ENCODE data around the gene EPB41. TPM values are rescaled to one million over a fixed set of nuclear protein-coding genes. Genes with fewer than 3 reads are reported as not detected.
"Not testable (repeated sequence)": the region's sequence is repeated elsewhere in the genome, so short reads cannot be mapped to it uniquely, and the experiment has no call there.

Gene EPB41
- total RNA-seq, 5 donors from 2014 or later (not counting 1 experiment from before 2014, with no cell fraction given) = 199 to 257 (median 241) TPM

DNA sequence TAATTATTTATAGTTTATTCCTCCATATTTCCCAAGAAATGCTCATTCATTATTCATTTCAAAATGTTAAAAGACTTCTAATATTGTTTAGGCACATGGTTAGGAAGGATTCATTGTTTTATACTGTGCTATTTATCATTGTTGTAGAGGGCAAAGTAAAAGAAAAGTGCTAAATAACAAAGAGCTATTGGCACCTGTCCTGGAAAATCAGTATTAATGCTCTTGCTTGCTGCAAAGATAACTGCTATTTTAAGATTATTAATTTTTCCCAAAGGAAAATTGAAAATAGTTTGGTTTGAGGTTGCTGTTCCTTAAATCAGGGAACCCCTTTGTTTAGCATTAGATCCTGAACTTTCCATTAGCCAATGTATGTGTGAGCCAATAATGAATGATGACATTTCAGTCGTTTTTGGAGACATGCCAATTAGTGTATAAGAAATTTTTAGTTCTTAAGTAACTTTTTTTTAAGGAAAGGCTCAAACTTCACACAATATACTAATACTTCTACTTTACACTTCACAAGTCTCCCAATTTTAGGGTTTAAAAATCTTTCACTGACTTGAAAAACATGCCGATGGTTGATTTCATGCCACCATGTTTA lies 39.9 kb downstream of the EPB41 start:
- CTCF ChIA-PET = no interaction called here
- peaks cover 75 to 81% (median 78%) of the 10 kb centered on the region in 3 donors for H3K4me1 Mint-ChIP-seq
- no peak overlapping the region for H3K4me3 ChIP-seq (ENCODE audit: control insufficient read depth in 1 of 2, extremely low read depth in 1 of 2, low read length in 1 of 2)
- no peak for ATAC-seq (replicated peaks in 1 of 4)
- DNase-seq = no peak
- H3K9me3 ChIP-seq = no peaks in the 10 kb centered on the region
- no peak overlapping the region for H3K4me3 Mint-ChIP-seq
- peak overlapping the region in 1 of 2 donors; percentile 11 for H3K27ac Mint-ChIP-seq
- H3K9me3 Mint-ChIP-seq = no peaks in the 10 kb centered on the region
- H3K27me3 ChIP-seq (replicated peaks in 1 of 2; ENCODE audit: control insufficient read depth in 2 of 2, extremely low read depth in 1 of 2, insufficient read depth in 2 of 2, low read length in 1 of 2) = no peaks in the 10 kb centered on the region
- no peak overlapping the region for H3K27ac ChIP-seq (ENCODE audit: low read length)
- H3K4me1 ChIP-seq (ENCODE audit: control insufficient read depth in 1 of 2, extremely low read depth in 1 of 2, insufficient read depth in 2 of 2, low read length in 2 of 2) = peaks cover 8 to 21% of the 10 kb centered on the region in 2 experiments
- no peaks in the 10 kb centered on the region for H3K36me3 ChIP-seq (ENCODE audit: control insufficient read depth in 2 of 2, extremely low read depth in 1 of 2, insufficient read depth in 1 of 2, low read length in 1 of 2)
- no CpG with 5 or more reads among the region's 2 CpGs for WGBS (ENCODE audit: insufficient coverage)
- peaks cover 10% of the 10 kb centered on the region for H3K36me3 Mint-ChIP-seq
- H3K27me3 Mint-ChIP-seq = no peaks in the 10 kb centered on the region
- POLR2A ChIA-PET = no interaction called here

DNA sequence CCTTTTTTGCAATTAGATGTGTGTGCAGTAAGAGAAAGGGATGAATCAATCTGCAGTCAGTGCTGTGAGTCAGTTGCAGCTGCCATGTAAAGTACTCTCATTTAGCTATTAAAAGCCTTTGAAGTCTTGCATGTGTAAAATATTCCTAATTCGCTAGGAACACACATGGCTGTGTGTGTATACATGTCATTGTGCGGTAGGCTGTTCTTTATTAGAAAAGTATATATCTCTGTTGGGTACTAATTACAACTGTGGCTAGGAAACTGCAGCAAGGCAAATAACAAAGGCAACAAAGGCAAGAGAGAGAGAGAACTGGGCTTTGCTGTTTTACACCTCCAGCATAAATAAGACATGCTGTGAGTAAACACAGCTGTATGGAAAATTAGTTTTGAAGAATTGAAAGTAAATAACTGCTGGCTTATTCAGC lies 41.7 kb downstream of the EPB41 start:
- no peaks in the 10 kb centered on the region for H3K27me3 Mint-ChIP-seq
- no peaks in the 10 kb centered on the region for H3K9me3 Mint-ChIP-seq
- Histone ChIP-seq H3K4me1 (ENCODE audit: control insufficient read depth in 1 of 2, extremely low read depth in 1 of 2, insufficient read depth in 2 of 2, low read length in 2 of 2) (peaks cover 8 to 33% of the 10 kb centered on the region in 2 experiments), H3K4me3 (ENCODE audit: control insufficient read depth in 1 of 2, extremely low read depth in 1 of 2, low read length in 1 of 2) (no peak overlapping the region), H3K27ac (ENCODE audit: low read length) (no peak overlapping the region), H3K27me3 (replicated peaks in 1 of 2; ENCODE audit: control insufficient read depth in 2 of 2, extremely low read depth in 1 of 2, insufficient read depth in 2 of 2, low read length in 1 of 2) (no peaks in the 10 kb centered on the region), H3K36me3 (ENCODE audit: control insufficient read depth in 2 of 2, extremely low read depth in 1 of 2, insufficient read depth in 1 of 2, low read length in 1 of 2) (no peaks in the 10 kb centered on the region), H3K9me3 (no peaks in the 10 kb centered on the region)
- ChIA-PET CTCF (no interaction called here), POLR2A (no interaction called here)
- peaks cover 6% of the 10 kb centered on the region for H3K36me3 Mint-ChIP-seq
- DNase-seq (no peak), ATAC-seq (replicated peaks in 1 of 4) (no peak)
- WGBS (ENCODE audit: insufficient coverage) = 79% methylated on average over 2 of the region's 2 CpGs
- no peak overlapping the region for H3K27ac Mint-ChIP-seq
- H3K4me1 Mint-ChIP-seq = peaks cover 71 to 76% (median 72%) of the 10 kb centered on the region in 3 donors
- no peak overlapping the region for H3K4me3 Mint-ChIP-seq

DNA sequence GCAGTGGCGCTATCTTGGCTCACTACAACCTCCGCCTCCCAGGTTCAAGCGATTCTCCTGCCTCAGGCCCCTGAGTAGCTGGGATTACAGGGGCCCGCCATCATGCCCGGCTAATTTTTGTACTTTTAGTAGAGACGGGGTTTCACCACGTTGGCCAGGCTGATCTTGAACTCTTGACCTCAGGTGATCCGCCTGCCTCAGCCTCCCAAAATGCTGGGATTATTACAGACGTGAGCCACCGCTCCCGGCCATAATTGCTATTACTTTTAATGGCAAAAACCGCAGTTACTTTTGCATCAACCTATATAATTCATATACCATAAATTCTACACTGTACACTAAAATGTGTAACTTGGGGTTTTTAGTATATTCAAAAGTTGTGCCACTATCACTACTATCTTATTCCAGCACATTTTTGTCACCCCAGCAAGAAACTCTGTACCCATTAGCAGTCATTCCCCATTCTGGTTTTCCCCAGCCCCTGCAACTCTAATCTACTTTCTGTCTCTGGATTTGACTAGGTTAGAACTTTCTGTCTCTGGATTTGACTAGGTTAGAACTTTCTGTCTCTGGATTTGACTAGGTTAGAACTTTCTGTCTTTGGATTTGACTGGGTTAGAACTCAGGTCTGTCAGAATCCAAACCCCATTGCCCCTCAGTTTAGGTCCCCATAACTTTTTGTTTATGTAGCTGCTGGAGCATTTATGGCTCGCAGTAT lies 47.9 kb downstream of the EPB41 start:
- H3K4me3 ChIP-seq (ENCODE audit: control insufficient read depth in 1 of 2, extremely low read depth in 1 of 2, low read length in 1 of 2); H3K36me3 Mint-ChIP-seq; H3K27ac ChIP-seq (ENCODE audit: low read length); ATAC-seq (replicated peaks in 1 of 4); DNase-seq; H3K27me3 ChIP-seq (replicated peaks in 1 of 2; ENCODE audit: control insufficient read depth in 2 of 2, extremely low read depth in 1 of 2, insufficient read depth in 2 of 2, low read length in 1 of 2); H3K9me3 ChIP-seq; H3K27me3 Mint-ChIP-seq; H3K36me3 ChIP-seq (ENCODE audit: control insufficient read depth in 2 of 2, extremely low read depth in 1 of 2, insufficient read depth in 1 of 2, low read length in 1 of 2); H3K9me3 Mint-ChIP-seq: not testable (repeated sequence)
- WGBS (ENCODE audit: insufficient coverage) = 32% methylated on average over 5 of the region's 13 CpGs
- Mint-ChIP-seq H3K4me3 (peak overlapping the region; percentile 1 to 28 (median 21)), H3K27ac (peak overlapping the region in 1 of 2 donors; percentile 52), H3K4me1 (peaks cover 71 to 77% (median 76%) of the 10 kb centered on the region in 3 donors)
- H3K4me1 ChIP-seq (ENCODE audit: control insufficient read depth in 1 of 2, extremely low read depth in 1 of 2, insufficient read depth in 2 of 2, low read length in 2 of 2) = peaks cover 16 to 48% of the 10 kb centered on the region in 2 experiments
- CTCF ChIA-PET = interaction anchor here in 1 of 2 donors (0.7 kb wide), 1 partner anchor 20 kb away, joined by 3 read pairs; no protein-coding TSS in a partner anchor
- POLR2A ChIA-PET = interaction anchor here in 1 of 2 donors (0.5 kb wide), 1 partner anchor 29 kb away, joined by 3 read pairs; no protein-coding TSS in a partner anchor

DNA sequence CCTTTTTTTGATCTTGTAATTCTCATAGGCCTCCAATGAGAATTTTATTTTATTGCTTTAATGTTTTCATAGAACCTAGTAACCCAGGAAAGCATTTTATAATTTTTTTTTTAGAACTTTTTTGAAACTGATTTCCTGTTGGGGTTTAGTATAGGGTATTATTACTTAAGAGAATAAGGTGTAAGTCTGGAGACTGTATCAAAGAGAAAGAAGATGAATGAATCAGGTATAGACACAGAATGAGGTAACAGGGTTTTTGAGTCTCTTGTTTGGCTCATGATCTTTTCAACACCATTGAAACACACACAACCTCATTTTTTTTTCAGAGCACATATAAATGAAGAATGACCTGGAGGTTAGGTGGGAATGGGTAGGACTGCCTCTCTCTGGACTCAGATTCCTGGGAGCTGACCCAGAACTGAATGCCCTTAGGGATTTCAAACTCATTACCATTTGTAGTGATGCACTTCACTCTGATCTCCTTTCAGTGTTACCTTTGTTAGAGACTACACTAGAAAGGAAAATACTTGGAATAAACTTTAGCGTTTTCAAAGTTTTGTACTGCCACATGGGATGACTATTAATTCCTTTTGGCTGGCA lies 51.0 kb downstream of the EPB41 start:
- H3K9me3 ChIP-seq = no peaks in the 10 kb centered on the region
- H3K27me3 Mint-ChIP-seq = no peaks in the 10 kb centered on the region
- H3K36me3 ChIP-seq (ENCODE audit: control insufficient read depth in 2 of 2, extremely low read depth in 1 of 2, insufficient read depth in 1 of 2, low read length in 1 of 2) = no peaks in the 10 kb centered on the region
- peaks cover 16 to 25% of the 10 kb centered on the region in 2 experiments for H3K4me1 ChIP-seq (ENCODE audit: control insufficient read depth in 1 of 2, extremely low read depth in 1 of 2, insufficient read depth in 2 of 2, low read length in 2 of 2)
- H3K27me3 ChIP-seq (replicated peaks in 1 of 2; ENCODE audit: control insufficient read depth in 2 of 2, extremely low read depth in 1 of 2, insufficient read depth in 2 of 2, low read length in 1 of 2) = no peaks in the 10 kb centered on the region
- ATAC-seq (replicated peaks in 1 of 4) (peak in 3 of 4 experiments; percentile 40 to 96 (median 57)), DNase-seq (peak in 1 of 35 experiments; percentile 32)
- no CpG with 5 or more reads among the region's 1 CpG for WGBS (ENCODE audit: insufficient coverage)
- peaks cover 2% of the 10 kb centered on the region for H3K36me3 Mint-ChIP-seq
- peaks cover 62 to 71% (median 62%) of the 10 kb centered on the region in 3 donors for H3K4me1 Mint-ChIP-seq
- H3K27ac Mint-ChIP-seq = peak overlapping the region in 1 of 2 donors; percentile 59
- no peak overlapping the region for H3K4me3 ChIP-seq (ENCODE audit: control insufficient read depth in 1 of 2, extremely low read depth in 1 of 2, low read length in 1 of 2)
- ChIA-PET POLR2A (interaction anchor here in 1 of 2 donors (0.6 kb wide), 1 partner anchor 14 kb away, joined by 4 read pairs; no protein-coding TSS in a partner anchor), CTCF (interaction anchor here in 1 of 2 donors (0.7 kb wide), 1 partner anchor 48 kb away, joined by 3 read pairs; no protein-coding TSS in a partner anchor)
- no peaks in the 10 kb centered on the region for H3K9me3 Mint-ChIP-seq
- H3K27ac ChIP-seq (ENCODE audit: low read length) = no peak overlapping the region
- H3K4me3 Mint-ChIP-seq = peak overlapping the region in 1 of 3 donors; percentile 8

DNA sequence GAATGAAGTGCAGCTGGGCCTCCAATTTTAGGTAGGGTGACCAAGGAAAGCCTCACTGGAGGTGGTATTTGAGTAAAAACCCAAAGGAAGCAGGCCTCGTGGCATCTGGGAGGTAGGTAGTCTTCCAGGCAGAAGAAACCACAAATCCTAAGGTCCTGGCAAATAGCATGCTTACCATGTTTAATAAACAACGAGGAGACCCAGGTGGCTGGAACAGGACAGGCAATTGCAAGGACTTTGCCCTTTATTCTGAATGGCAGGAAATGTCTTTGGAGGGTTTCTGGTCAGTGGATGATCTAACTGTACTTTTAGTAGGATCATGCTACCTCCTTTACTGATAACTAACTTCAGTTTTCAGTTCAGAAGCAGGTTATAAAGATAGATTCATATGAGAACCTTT lies 52.2 kb downstream of the EPB41 start:
- H3K4me1 Mint-ChIP-seq = peaks cover 64 to 72% (median 65%) of the 10 kb centered on the region in 3 donors
- POLR2A ChIA-PET = no interaction called here
- H3K27ac Mint-ChIP-seq = no peak overlapping the region
- CTCF ChIA-PET = no interaction called here
- no peaks in the 10 kb centered on the region for H3K9me3 Mint-ChIP-seq
- Histone ChIP-seq H3K27me3 (replicated peaks in 1 of 2; ENCODE audit: control insufficient read depth in 2 of 2, extremely low read depth in 1 of 2, insufficient read depth in 2 of 2, low read length in 1 of 2) (no peaks in the 10 kb centered on the region), H3K36me3 (ENCODE audit: control insufficient read depth in 2 of 2, extremely low read depth in 1 of 2, insufficient read depth in 1 of 2, low read length in 1 of 2) (no peaks in the 10 kb centered on the region), H3K4me3 (ENCODE audit: control insufficient read depth in 1 of 2, extremely low read depth in 1 of 2, low read length in 1 of 2) (no peak overlapping the region), H3K4me1 (ENCODE audit: control insufficient read depth in 1 of 2, extremely low read depth in 1 of 2, insufficient read depth in 2 of 2, low read length in 2 of 2) (peaks cover 16 to 20% of the 10 kb centered on the region in 2 experiments), H3K9me3 (no peaks in the 10 kb centered on the region), H3K27ac (ENCODE audit: low read length) (no peak overlapping the region)
- no peak for ATAC-seq (replicated peaks in 1 of 4)
- H3K4me3 Mint-ChIP-seq = no peak overlapping the region
- H3K36me3 Mint-ChIP-seq = peaks cover 5% of the 10 kb centered on the region
- no peaks in the 10 kb centered on the region for H3K27me3 Mint-ChIP-seq
- WGBS (ENCODE audit: insufficient coverage) = 100% methylated on average over 1 of the region's 2 CpGs
- no peak for DNase-seq

GRCh38 chr1:28971980-28972771 lies 57.8 kb downstream of the EPB41 start:
- peaks cover 69 to 73% (median 69%) of the 10 kb centered on the region in 3 donors for H3K4me1 Mint-ChIP-seq
- DNase-seq (no peak), ATAC-seq (replicated peaks in 1 of 4) (peak in 3 of 4 experiments; percentile 15 to 47 (median 26))
- ChIA-PET POLR2A (no interaction called here), CTCF (no interaction called here)
- Histone ChIP-seq H3K4me3 (ENCODE audit: control insufficient read depth in 1 of 2, extremely low read depth in 1 of 2, low read length in 1 of 2) (no peak overlapping the region), H3K27me3 (replicated peaks in 1 of 2; ENCODE audit: control insufficient read depth in 2 of 2, extremely low read depth in 1 of 2, insufficient read depth in 2 of 2, low read length in 1 of 2) (no peaks in the 10 kb centered on the region), H3K9me3 (no peaks in the 10 kb centered on the region), H3K4me1 (ENCODE audit: control insufficient read depth in 1 of 2, extremely low read depth in 1 of 2, insufficient read depth in 2 of 2, low read length in 2 of 2) (peaks cover 4 to 8% of the 10 kb centered on the region in 2 experiments), H3K36me3 (ENCODE audit: control insufficient read depth in 2 of 2, extremely low read depth in 1 of 2, insufficient read depth in 1 of 2, low read length in 1 of 2) (no peaks in the 10 kb centered on the region), H3K27ac (ENCODE audit: low read length) (no peak overlapping the region)
- peak overlapping the region in 2 of 3 donors; percentile 17 to 21 for H3K4me3 Mint-ChIP-seq
- no peaks in the 10 kb centered on the region for H3K9me3 Mint-ChIP-seq
- H3K36me3 Mint-ChIP-seq = peaks cover 19% of the 10 kb centered on the region
- WGBS (ENCODE audit: insufficient coverage) = 67% methylated on average over 1 of the region's 9 CpGs
- H3K27ac Mint-ChIP-seq = peak overlapping the region; percentile 56 to 81
- no peaks in the 10 kb centered on the region for H3K27me3 Mint-ChIP-seq
